ENCODE data around the gene FBXL3. TPM values are rescaled to one million over a fixed set of nuclear protein-coding genes. Genes with fewer than 3 reads are reported as not detected.

The FBXL3 gene, protein sequence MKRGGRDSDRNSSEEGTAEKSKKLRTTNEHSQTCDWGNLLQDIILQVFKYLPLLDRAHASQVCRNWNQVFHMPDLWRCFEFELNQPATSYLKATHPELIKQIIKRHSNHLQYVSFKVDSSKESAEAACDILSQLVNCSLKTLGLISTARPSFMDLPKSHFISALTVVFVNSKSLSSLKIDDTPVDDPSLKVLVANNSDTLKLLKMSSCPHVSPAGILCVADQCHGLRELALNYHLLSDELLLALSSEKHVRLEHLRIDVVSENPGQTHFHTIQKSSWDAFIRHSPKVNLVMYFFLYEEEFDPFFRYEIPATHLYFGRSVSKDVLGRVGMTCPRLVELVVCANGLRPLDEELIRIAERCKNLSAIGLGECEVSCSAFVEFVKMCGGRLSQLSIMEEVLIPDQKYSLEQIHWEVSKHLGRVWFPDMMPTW
- 33.8 and 39.3 TPM in 2 replicates for total RNA-seq

DNA sequence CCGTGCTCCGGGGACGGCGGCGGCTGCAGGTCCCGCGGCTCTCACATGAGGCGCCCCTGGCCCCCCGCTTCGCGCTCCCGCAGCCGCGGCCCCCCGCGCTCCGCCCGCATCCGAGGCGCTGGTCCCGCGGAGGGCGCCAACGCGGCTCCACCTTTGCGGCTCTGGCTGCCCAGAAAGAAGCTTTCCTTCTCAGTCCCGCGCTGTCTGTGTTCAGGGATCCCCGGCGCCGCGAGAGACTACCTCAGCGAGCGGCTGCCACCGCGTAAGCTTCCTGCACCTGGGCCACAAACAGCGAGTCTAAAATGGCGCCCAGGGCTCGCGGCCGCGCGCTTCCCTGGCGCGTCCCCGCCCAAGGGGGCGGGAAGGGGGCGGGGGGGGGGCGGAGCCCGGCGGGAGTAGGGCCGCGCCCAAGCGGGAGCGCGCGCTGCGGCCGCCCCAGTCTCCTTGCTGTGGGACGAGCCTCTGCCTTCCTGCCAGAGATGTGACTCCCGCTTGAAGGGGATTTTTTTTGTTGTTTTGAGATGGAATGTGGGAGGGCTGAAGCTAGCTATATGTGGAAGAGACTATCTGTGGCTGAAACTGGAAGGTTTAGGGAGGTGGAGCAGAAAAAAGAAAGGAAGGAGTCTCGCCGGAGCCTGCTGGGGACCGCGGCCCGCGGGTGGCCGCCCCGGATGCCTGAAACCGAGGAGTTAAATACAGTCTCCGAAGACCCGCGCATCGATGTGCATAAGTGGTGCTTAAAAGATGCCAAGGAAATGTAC is at the start of gene FBXL3:
TSS of gene FBXL3 (minus strand) at position 299 of the 761 bp plus-strand sequence. CDS start 5,299 bp downstream, outside the sequence.

DNA sequence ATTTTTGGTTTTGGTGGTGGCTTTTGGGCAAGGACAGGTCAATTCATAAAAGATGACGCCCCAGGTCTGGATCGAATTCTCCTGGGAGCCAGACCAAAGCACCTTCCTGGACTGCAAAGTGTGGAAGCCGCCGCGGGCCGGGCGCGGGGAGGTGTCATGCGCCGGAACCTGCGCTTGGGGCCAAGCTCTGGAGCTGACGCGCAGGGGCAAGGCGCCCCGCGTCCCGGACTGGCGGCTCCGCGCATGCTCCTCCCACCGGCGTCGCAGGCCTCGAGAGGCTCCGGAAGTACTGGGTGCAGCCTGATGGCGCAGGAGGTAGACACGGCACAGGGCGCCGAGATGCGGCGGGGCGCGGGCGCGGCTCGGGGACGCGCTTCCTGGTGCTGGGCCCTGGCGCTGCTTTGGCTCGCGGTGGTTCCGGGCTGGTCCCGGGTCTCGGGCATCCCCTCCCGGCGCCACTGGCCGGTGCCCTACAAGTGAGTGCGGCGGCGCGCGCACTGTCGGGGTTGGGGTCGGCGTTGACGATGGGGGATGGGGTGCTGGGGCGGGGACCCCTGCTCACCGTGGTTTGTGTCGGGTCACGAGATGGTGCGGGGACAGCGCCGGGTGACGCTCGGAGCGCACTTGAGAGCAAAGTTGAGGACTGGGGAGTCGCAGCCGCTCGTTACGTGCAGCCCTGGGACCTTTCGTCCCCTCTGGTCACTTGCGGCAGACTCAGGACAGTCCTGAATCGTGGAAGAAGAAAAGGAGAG is 35.0 kb downstream of the FBXL3 start, which contains the start of gene CLN5:
TSS of gene CLN5 (plus strand) at position 286 of the 752 bp plus-strand sequence. CDS start at position 304, 18 bp downstream.

Other genes with a start within 250 kb of the FBXL3 start
- 11.4 and 56.5 TPM in 2 replicates for gene KCTD12, start 140.8 kb downstream of the FBXL3 start, total RNA-seq
- not detected in 2 replicates for gene ACOD1, start 78.6 kb downstream of the FBXL3 start, total RNA-seq
- gene CLN5, start 35.1 kb downstream of the FBXL3 start, total RNA-seq, result 26.0 and 28.9 TPM in 2 replicates